Urinary bladder (tissue), 4 donors: ENCODE results near the gene PCAT6. TPM values are rescaled to one million over a fixed set of nuclear protein-coding genes. Genes with fewer than 3 reads are reported as not detected.
"Not testable (repeated sequence)": the region's sequence is repeated elsewhere in the genome, so short reads cannot be mapped to it uniquely, and the experiment has no call there.

ENCODE experiments used
- DNase-seq: peaks from one replicate; pipeline ENCODE4 v3.0.0-alpha.2; 2015; ENCODE audit errors: extremely low spot score
- H3K27ac ChIP-seq: one replicate; pipeline ENCODE4 v1.5.1; 2013; ENCODE audit warnings: low read depth, mild to moderate bottlenecking, moderate library complexity
- H3K36me3 ChIP-seq: one replicate; pipeline ENCODE4 v1.6.1; 2013; ENCODE audit warnings: mild to moderate bottlenecking, moderate library complexity; ENCODE audit not compliant: insufficient read depth
- H3K4me1 ChIP-seq: one replicate; pipeline ENCODE4 v1.6.1; 2013; ENCODE audit warnings: mild to moderate bottlenecking, moderate library complexity; ENCODE audit not compliant: insufficient read depth
- H3K4me3 ChIP-seq: one replicate; pipeline ENCODE4 v1.5.1; 2013; ENCODE audit warnings: low read depth, low read length
- WGBS: extraction: QIAGEN DNeasy Blood & Tissue Kit; methylation state at CpG from one replicate; pipeline ENCODE4 v1.1.7; 2013; 5-methylcytosine and 5-hydroxymethylcytosine counted together
- polyA plus RNA-seq: library from polyadenylated mRNA; stranded (reverse); fragments of 200-250 nt; gene quantifications from one replicate; pipeline ENCODE4 v1.2.3, GENCODE V29; 2013
- total RNA-seq: library from RNA; depleted of rRNA; stranded (reverse); fragments of >200 nt; gene quantifications from one replicate; pipeline ENCODE4 v1.2.3, GENCODE V29; 2014
- donor health status: healthy with polysubstance abuse.
- donor health status: healthy.

PCAT6 gene
- not detected for total RNA-seq
- 2.5 TPM for polyA plus RNA-seq

DNA sequence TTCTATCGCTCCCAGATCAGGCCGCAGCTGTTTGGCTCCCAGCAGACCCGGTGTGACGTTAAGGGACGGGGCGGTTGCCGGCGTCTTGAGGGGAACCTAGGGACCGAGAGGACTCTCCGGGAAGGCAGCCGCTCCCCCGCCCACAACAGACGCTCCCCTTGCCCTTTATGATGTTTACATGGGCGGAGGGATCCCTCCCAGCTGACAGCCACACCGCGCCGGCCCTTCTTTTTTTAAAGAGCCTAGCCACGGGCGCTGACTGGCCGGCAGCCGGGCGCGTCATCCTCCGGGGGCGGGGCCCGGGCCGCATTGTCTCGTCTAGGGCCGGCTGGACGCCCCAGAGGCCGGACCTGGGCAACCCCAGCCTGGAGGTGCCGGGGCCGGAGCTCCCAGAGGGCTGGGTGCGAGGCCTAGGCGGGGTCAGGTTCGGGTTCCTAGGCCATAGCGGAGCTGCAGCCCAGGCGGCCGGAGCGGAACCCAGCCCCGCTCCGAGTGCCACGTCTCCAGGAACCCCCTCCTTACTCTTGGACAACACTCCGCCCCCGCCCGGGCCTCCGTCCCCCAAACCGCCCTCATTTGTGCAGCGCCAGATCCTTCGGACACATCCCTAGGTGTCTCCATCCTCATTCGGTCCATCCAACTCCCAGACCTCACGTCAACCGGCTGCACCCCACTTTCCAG is at the start of gene PCAT6:
TSS of gene PCAT6 (plus strand) at position 340 of the 681 bp plus-strand sequence.
- H3K4me3 ChIP-seq: peak within 1 kb of the TSS; percentile 77
- DNase-seq: peak; percentile 89
- H3K4me1 ChIP-seq: no peaks in the 10 kb centered on the region
- peak within 1 kb of the TSS; percentile 83 for H3K27ac ChIP-seq
- WGBS: under 1% methylated on average over 53 of the region's 53 CpGs
- no peaks in the 10 kb centered on the region for H3K36me3 ChIP-seq

GRCh38 chr1:202762019-202762418 is 48.7 kb upstream of the PCAT6 start:
- H3K27ac ChIP-seq: no peak overlapping the region
- no peaks in the 10 kb centered on the region for H3K4me1 ChIP-seq
- H3K36me3 ChIP-seq: no peaks in the 10 kb centered on the region
- no peak for DNase-seq
- H3K4me3 ChIP-seq: no peak overlapping the region
- 54% methylated on average over 2 of the region's 2 CpGs for WGBS

- Histone ChIP-seq H3K36me3 (no peaks in the 10 kb centered on the region), H3K4me1 (no peaks in the 10 kb centered on the region), H3K27ac (no peak overlapping the region), H3K4me3 (no peak overlapping the region)
- DNase-seq: no peak
- WGBS: 75% methylated on average over 1 of the region's 1 CpG
Measured at GRCh38 chr1:202765721-202766120, 45.0 kb upstream of the PCAT6 start.

GRCh38 chr1:202770135-202770534 is 40.6 kb upstream of the PCAT6 start:
- no peak for DNase-seq
- Histone ChIP-seq H3K4me1 (no peaks in the 10 kb centered on the region), H3K4me3 (no peak overlapping the region), H3K27ac (no peak overlapping the region), H3K36me3 (peaks cover 2% of the 10 kb centered on the region)
- WGBS: 94% methylated on average over 2 of the region's 2 CpGs

DNA sequence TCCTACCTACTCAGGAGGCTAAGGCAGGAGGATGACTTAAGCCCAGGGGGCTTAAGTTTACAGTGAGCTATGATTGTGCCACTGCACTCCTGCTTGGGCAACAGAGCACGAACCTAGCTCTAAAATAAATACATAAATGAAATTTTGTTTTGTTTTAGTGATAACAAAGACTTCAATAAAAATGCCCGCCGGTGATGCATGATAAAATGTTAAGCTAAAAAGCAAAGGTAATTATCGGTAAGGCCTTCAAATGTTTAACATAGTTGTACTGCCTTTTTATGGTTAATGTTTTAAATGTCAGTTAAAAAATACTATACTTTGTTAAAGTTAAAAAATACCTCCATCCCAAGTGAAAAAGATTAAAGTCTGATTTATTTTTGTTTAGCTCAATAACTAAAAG is 29.6 kb upstream of the PCAT6 start:
- H3K27ac ChIP-seq: no peak overlapping the region
- 44% methylated on average over 4 of the region's 4 CpGs for WGBS
- peaks cover 1% of the 10 kb centered on the region for H3K36me3 ChIP-seq
- no peak for DNase-seq
- no peaks in the 10 kb centered on the region for H3K4me1 ChIP-seq
- H3K4me3 ChIP-seq: no peak overlapping the region

GRCh38 chr1:202786804-202787203 is 23.9 kb upstream of the PCAT6 start:
- Histone ChIP-seq H3K4me3 (no peak overlapping the region), H3K36me3 (peaks cover 1% of the 10 kb centered on the region), H3K4me1 (no peaks in the 10 kb centered on the region), H3K27ac (no peak overlapping the region)
- DNase-seq: no peak
- 83% methylated on average over 4 of the region's 4 CpGs for WGBS

GRCh38 chr1:202788800-202789199 is 22.0 kb upstream of the PCAT6 start:
- Histone ChIP-seq H3K27ac (no peak overlapping the region), H3K36me3 (peaks cover 1% of the 10 kb centered on the region), H3K4me1 (no peaks in the 10 kb centered on the region), H3K4me3 (no peak overlapping the region)
- 77% methylated on average over 3 of the region's 3 CpGs for WGBS
- no peak for DNase-seq

- H3K4me1 ChIP-seq: no peaks in the 10 kb centered on the region
- H3K4me3 ChIP-seq: no peak overlapping the region
- H3K36me3 ChIP-seq: no peaks in the 10 kb centered on the region
- DNase-seq: no peak
- WGBS: 76% methylated on average over 4 of the region's 4 CpGs
- no peak overlapping the region for H3K27ac ChIP-seq
Measured at GRCh38 chr1:202791077-202791747, 19.5 kb upstream of the PCAT6 start.

DNA sequence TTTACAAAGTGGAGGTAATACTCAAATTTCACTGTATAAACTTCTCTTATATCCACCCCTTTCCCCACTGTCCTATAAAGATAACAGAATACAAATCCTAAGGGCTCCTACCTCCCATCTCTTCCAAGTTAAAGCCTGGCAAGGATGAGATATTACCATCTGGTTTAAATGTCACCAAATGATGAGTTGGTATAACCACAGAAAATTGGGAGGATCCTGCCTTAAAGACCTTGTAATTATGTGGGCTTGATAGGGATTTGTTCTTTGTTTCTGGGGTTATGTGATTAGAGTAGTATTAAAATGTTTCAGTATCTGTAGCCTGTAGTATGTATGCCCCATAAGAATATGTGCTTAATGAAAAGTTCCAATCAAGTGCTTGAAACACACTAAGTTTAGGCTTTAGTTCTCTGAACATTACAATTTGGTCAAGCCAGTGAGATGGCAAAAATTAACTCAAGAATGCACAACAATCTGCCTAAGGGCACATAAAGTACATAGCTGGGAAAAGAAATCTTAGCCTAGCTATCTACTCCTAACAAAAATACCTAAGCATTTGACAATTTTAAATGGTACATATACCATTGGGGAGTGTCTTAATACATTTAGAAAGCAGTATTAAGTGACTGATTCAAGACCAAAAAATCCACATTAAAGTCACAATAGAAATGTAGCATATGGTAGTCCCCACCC is 16.6 kb upstream of the PCAT6 start:
- no peak overlapping the region for H3K4me3 ChIP-seq
- no peaks in the 10 kb centered on the region for H3K4me1 ChIP-seq
- no peak overlapping the region for H3K27ac ChIP-seq
- no peak for DNase-seq
- H3K36me3 ChIP-seq: no peaks in the 10 kb centered on the region

GRCh38 chr1:202794931-202795330 is 15.8 kb upstream of the PCAT6 start:
- not testable (repeated sequence) for H3K4me1 ChIP-seq, H3K36me3 ChIP-seq, DNase-seq, H3K4me3 ChIP-seq, H3K27ac ChIP-seq
- 93% methylated on average over 6 of the region's 6 CpGs for WGBS

- DNase-seq: no peak
- no peak overlapping the region for H3K4me3 ChIP-seq
- H3K4me1 ChIP-seq: no peaks in the 10 kb centered on the region
- H3K36me3 ChIP-seq: no peaks in the 10 kb centered on the region
- 94% methylated on average over 7 of the region's 7 CpGs for WGBS
- no peak overlapping the region for H3K27ac ChIP-seq
Measured at GRCh38 chr1:202796670-202797069, 14.1 kb upstream of the PCAT6 start.

- Histone ChIP-seq H3K27ac (no peak overlapping the region), H3K4me1 (no peaks in the 10 kb centered on the region), H3K4me3 (no peak overlapping the region), H3K36me3 (no peaks in the 10 kb centered on the region)
- WGBS: 91% methylated on average over 4 of the region's 4 CpGs
- no peak for DNase-seq
Measured at GRCh38 chr1:202798260-202798659, 12.5 kb upstream of the PCAT6 start.

DNA sequence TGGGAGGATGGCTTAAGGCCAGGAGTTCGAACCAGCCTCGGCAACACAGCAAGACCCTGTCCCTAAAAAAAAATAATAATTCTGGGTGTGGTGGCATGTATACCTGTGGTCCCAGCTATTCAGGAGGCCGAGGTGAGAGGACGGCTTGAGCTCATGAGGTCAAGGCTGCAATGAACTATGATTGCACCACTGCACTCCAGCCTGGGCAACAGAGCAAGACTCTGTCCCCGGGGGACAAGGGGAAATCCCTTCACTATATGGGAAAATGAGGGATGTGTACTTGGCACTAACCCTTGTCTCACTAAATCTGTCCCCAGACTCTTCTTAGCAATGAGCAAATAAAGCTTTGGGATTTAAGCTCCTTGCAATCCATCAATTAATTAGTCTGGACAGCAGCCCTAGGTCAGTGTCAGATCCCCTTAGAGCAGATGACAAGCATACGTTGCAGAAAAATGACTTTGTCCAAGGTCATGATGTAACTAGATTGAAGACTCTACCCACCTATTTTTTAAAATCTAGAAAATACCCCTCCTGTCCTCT is 11.9 kb upstream of the PCAT6 start:
- Histone ChIP-seq H3K27ac (no peak overlapping the region), H3K4me3 (no peak overlapping the region), H3K4me1 (no peaks in the 10 kb centered on the region), H3K36me3 (no peaks in the 10 kb centered on the region)
- DNase-seq: no peak
- 79% methylated on average over 6 of the region's 6 CpGs for WGBS

DNA sequence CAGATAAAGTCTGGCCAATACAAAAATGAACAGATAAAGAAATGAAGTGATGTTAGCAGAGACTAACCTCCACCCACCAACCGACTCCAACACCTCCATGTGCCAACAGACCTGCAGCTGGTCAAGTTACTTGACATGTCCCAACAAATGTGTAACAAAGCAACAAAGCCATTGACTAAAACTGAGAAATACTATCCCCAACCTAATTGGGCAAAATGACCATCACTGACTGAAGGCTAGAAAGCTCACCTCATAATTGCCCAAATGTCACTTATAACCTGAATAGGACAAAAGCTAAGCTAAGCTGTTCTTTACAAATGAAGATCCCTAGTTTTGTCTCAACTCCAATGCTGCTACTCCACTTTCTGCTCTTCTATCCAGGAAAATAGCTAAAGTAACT is 10.0 kb upstream of the PCAT6 start:
- no peak for DNase-seq
- no peaks in the 10 kb centered on the region for H3K36me3 ChIP-seq
- H3K4me1 ChIP-seq: no peaks in the 10 kb centered on the region
- WGBS: 78% methylated on average over 1 of the region's 1 CpG
- no peak overlapping the region for H3K27ac ChIP-seq
- H3K4me3 ChIP-seq: no peak overlapping the region
